Esophagus squamous epithelium (tissue), 5 donors: ENCODE measurements around the gene GABRG3. TPM values are rescaled to one million over a fixed set of nuclear protein-coding genes. Genes with fewer than 3 reads are reported as not detected.

Experiments
- DNase-seq: peaks from one replicate; lab custom pipeline; 2025; lab: John Stamatoyannopoulos, UW
- H3K27ac ChIP-seq, 4 donors: fragments of 200-600 bp; sonication (generic); one replicate each; pipeline ENCODE4 v1.5.1; 2016 to 2019; ENCODE audit warnings: mild to moderate bottlenecking in 1 of 4
- H3K27me3 ChIP-seq, 4 donors: fragments of 200-600 bp; sonication (generic); 1 replicate in 3 of 4; 2 replicates in 1 of 4; pipeline versions ENCODE4 v1.5.1 to v1.6.0; 2017 to 2021; ENCODE audit warnings: antibody characterized with exemption in 1 of 4
- H3K36me3 ChIP-seq, 3 donors: fragments of 200-600 bp; sonication (generic); one replicate each; pipeline ENCODE4 v1.5.1; 2016 to 2019
- H3K4me1 ChIP-seq, 3 donors: fragments of 200-600 bp; sonication (generic); one replicate each; pipeline ENCODE4 v1.5.1; 2017 to 2019
- H3K4me3 ChIP-seq, 4 donors: fragments of 200-600 bp; sonication (generic); 1 replicate in 3 of 4; 2 replicates in 1 of 4; pipeline ENCODE4 v1.5.1; 2016 to 2019; ENCODE audit warnings: mild to moderate bottlenecking in 2 of 4, moderate library complexity in 1 of 4
- H3K9me3 ChIP-seq, 3 donors: fragments of 200-600 bp; sonication (generic); one replicate each; pipeline ENCODE4 v1.5.1; 2016 to 2019
- POLR2A ChIP-seq, 4 donors: fragments of 450-650 bp; IDR thresholded peaks; one replicate each; pipeline ENCODE4 v1.6.1; 2017; ENCODE audit warnings: antibody characterized with exemption in 4 of 4, mild to moderate bottlenecking in 4 of 4, moderate library complexity in 3 of 4
- WGBS, 2 donors: methylation state at CpG; one replicate each; pipeline ENCODE4 v1.1.5; 2018; 5-methylcytosine and 5-hydroxymethylcytosine counted together
- intact Hi-C: fragments of 100-400 bp; cut with DNase I; formaldehyde crosslinking; loops from one replicate; pipeline ENCODE4 v1.15.0; 2022
- total RNA-seq, 4 donors: library from RNA; depleted of rRNA; stranded (reverse); fragments of >200 nt; gene quantifications; one replicate each; pipeline ENCODE4 v1.1.0, GENCODE V29; 2016
- TF ChIP-seq, protein P1 (sequence below), 6 experiments: fragments of 450-650 bp in 4 of 6; fragments of 200-600 bp in 2 of 6; sonication (generic) in 2 of 6; IDR thresholded peaks; one replicate each; pipeline ENCODE4 v1.5.1; 2016 to 2019; ENCODE audit warnings: antibody characterized with exemption in 6 of 6, mild to moderate bottlenecking in 4 of 6, moderate library complexity in 4 of 6
- donor health status: DM: yes; HTN: yes; CAD: no.

The GABRG3 gene
- total RNA-seq, 4 donors from 2014 or later = 0.04 to 0.08 TPM; not detected in 2

DNA sequence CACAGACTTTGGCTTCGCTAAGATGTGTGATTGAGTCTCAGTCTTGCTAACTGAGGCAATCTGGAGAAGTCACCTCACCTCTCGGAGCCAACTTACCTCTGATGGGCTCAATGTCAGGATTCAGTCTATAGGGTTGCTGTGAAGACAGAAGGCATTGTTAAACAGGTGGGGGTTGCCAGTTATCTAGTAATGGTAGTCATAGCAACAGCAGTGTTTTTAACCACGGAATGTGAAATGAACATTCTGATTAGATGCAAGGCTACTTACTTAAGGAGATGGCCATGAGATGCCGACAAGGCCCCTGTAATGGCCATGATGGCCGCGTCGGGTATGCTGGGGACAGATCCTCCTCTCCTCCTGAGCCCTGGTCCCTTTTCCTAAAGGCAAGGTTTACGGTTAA is 243.1 kb downstream of the GABRG3 start:
- no peaks in the 10 kb centered on the region for H3K4me1 ChIP-seq
- H3K9me3 ChIP-seq = peaks cover 0 to 5% (median 0%) of the 10 kb centered on the region in 3 donors
- 74 to 78% methylated on average over 8 of the region's 8 CpGs for WGBS, 2 donors
- no peaks in the 10 kb centered on the region for H3K36me3 ChIP-seq
- no peaks in the 10 kb centered on the region for H3K27me3 ChIP-seq
- H3K27ac ChIP-seq = no peak overlapping the region
- no peak overlapping the region for H3K4me3 ChIP-seq
- DNase-seq = no peak
- TF ChIP-seq, protein P1, sequence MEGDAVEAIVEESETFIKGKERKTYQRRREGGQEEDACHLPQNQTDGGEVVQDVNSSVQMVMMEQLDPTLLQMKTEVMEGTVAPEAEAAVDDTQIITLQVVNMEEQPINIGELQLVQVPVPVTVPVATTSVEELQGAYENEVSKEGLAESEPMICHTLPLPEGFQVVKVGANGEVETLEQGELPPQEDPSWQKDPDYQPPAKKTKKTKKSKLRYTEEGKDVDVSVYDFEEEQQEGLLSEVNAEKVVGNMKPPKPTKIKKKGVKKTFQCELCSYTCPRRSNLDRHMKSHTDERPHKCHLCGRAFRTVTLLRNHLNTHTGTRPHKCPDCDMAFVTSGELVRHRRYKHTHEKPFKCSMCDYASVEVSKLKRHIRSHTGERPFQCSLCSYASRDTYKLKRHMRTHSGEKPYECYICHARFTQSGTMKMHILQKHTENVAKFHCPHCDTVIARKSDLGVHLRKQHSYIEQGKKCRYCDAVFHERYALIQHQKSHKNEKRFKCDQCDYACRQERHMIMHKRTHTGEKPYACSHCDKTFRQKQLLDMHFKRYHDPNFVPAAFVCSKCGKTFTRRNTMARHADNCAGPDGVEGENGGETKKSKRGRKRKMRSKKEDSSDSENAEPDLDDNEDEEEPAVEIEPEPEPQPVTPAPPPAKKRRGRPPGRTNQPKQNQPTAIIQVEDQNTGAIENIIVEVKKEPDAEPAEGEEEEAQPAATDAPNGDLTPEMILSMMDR (IDR thresholded peaks at IDR 0.05) = no peak
- no peak for TF ChIP-seq POLR2A (IDR thresholded peaks at IDR 0.05)
- intact Hi-C loops = no loop called here

DNA sequence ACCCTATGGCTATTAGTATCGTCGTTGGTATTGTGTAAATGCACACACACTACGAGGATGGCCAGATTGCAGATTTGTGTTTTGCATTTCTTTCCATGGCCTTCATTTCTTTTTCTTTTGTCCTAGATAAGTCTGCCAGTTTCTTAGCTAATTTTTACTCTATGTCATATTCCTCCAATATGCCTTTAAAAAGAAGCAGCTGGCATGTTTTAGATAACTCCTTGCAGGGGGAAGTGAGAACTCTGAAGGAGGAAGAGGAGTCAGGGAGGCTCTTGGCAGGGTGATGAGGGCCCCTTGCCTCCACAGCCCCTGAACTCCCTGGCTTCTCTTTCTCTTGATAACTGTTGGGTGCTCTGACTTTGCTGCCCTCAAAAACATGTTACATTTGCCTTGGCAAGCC is 244.0 kb downstream of the GABRG3 start:
- no peak for TF ChIP-seq POLR2A (IDR thresholded peaks at IDR 0.05)
- TF ChIP-seq, protein P1 (IDR thresholded peaks at IDR 0.05) = no peak
- intact Hi-C loops = no loop called here
- peaks cover 0 to 5% (median 0%) of the 10 kb centered on the region in 3 donors for H3K9me3 ChIP-seq

DNA sequence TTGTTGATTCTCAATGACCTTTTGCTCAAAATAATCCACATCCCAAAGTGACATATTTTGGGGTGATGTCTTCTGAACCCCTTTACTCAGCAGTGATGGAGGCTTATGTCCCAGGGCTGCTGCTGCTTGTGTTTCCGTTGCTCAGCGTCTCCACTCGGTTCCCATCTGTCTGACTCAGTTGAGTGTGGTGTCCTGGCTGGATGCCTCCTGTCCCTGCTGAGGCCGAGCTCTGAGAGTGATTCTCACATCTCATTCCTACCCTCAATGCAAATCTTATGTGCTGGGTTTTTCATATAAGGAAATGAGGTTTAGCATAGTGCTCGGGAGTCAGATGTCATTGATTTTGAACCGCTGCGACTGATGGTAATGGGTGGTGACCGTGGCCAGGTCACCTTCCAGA is 247.4 kb downstream of the GABRG3 start:
- 80 to 92% methylated on average over 7 to 8 of the region's 8 CpGs for WGBS, 2 donors
- H3K4me1 ChIP-seq = no peaks in the 10 kb centered on the region
- no peak overlapping the region for H3K27ac ChIP-seq
- no peak for DNase-seq
- TF ChIP-seq, protein P1 (IDR thresholded peaks at IDR 0.05) = no peak
- no peak for TF ChIP-seq POLR2A (IDR thresholded peaks at IDR 0.05)
- intact Hi-C loops = no loop called here
- H3K9me3 ChIP-seq = peaks cover 0 to 5% (median 0%) of the 10 kb centered on the region in 3 donors
- H3K4me3 ChIP-seq = no peak overlapping the region
- no peaks in the 10 kb centered on the region for H3K36me3 ChIP-seq
- H3K27me3 ChIP-seq = no peaks in the 10 kb centered on the region

More for the DNA sequence above, 244.0 kb downstream of the GABRG3 start:
- DNase-seq = no peak
- H3K27me3 ChIP-seq = no peaks in the 10 kb centered on the region
- H3K36me3 ChIP-seq = no peaks in the 10 kb centered on the region
- H3K4me1 ChIP-seq = no peaks in the 10 kb centered on the region
- 76 to 80% methylated on average over 3 of the region's 3 CpGs for WGBS, 2 donors
- no peak overlapping the region for H3K4me3 ChIP-seq
- no peak overlapping the region for H3K27ac ChIP-seq

DNA sequence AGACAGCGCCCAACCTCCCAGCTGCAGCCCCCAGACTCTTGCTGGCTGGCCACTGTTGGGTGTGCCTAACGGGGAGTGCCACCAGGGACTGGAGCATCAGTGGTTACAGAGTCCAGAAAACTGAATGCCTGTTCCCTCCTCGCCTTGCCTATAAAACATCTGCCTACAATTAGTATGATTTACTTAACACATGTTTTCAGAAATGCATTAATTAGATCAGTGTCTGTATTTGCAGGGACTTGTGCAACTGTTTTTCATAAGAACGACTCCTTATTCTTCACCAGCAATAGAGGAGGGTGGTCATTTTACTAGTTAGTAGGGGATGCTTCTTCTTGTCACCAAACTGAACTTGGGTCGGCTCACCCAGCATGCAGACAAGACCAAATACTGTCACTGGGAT is 248.7 kb downstream of the GABRG3 start:
- DNase-seq = no peak
- Histone ChIP-seq H3K4me3 (no peak overlapping the region), H3K9me3 (peaks cover 0 to 5% (median 0%) of the 10 kb centered on the region in 3 donors), H3K4me1 (no peaks in the 10 kb centered on the region), H3K36me3 (no peaks in the 10 kb centered on the region), H3K27me3 (no peaks in the 10 kb centered on the region), H3K27ac (no peak overlapping the region)
- intact Hi-C loops = no loop called here
- TF ChIP-seq, protein P1 (IDR thresholded peaks at IDR 0.05) = no peak
- no peak for TF ChIP-seq POLR2A (IDR thresholded peaks at IDR 0.05)
- 55 to 76% methylated on average over 5 of the region's 5 CpGs for WGBS, 2 donors

DNA sequence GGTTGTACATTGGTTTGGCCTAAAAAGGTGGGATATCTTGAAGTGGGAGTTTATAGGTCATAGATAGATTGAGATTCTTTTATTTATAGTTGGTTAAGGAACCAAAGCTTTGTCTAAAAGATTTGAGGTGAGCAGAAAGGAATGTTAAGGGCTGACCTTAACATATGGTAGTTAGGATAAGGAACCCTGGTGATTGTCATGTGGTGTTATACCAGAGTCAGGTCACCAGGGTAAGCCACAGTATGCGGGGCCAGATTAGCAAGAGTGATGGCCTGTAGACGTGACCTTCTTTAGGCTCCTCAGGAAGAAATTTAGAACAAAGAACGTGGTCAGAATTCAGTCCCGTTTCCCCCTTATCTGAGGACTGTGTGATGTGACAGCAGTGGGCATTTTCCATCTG is 249.2 kb downstream of the GABRG3 start:
- no peak for DNase-seq
- Histone ChIP-seq H3K4me1 (no peaks in the 10 kb centered on the region), H3K27ac (no peak overlapping the region), H3K9me3 (peaks cover 0 to 5% (median 0%) of the 10 kb centered on the region in 3 donors), H3K27me3 (no peaks in the 10 kb centered on the region), H3K36me3 (no peaks in the 10 kb centered on the region), H3K4me3 (no peak overlapping the region)
- intact Hi-C loops = no loop called here
- no peak for TF ChIP-seq POLR2A (IDR thresholded peaks at IDR 0.05)
- 61 to 74% methylated on average over 4 of the region's 4 CpGs for WGBS, 2 donors

DNA sequence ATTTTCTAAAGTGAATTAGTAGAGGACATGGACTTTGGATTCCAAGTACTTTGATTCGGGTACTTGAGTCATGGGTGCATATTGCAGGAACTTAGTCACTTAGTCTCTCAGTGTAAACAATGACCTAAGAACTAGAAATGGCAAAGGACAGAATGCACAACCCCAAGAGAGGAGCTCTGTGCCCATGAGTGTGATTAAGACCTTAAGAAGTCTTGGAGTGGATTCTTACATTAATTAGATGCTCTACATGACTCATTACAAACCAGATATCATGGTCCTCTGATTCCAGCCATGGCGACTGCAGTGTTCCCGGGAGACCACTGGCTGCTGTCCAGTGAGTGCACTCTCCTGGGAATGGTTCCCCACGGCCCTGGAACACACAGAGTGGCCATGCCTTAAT is 251.5 kb downstream of the GABRG3 start:
- WGBS, 2 donors = 35 to 68% methylated on average over 2 to 4 of the region's 4 CpGs
- DNase-seq = no peak
- H3K4me3 ChIP-seq = no peak overlapping the region
- no peaks in the 10 kb centered on the region for H3K4me1 ChIP-seq
- no peak overlapping the region for H3K27ac ChIP-seq
- H3K9me3 ChIP-seq = peaks cover 0 to 5% (median 0%) of the 10 kb centered on the region in 3 donors
- no peaks in the 10 kb centered on the region for H3K36me3 ChIP-seq
- H3K27me3 ChIP-seq = no peaks in the 10 kb centered on the region
- no peak for TF ChIP-seq POLR2A (IDR thresholded peaks at IDR 0.05)
- TF ChIP-seq, protein P1 (IDR thresholded peaks at IDR 0.05) = no peak
- intact Hi-C loops = no loop called here
